Bronchial epithelial cell (primary cell): ENCODE results near the gene CHST10. TPM values are rescaled to one million over a fixed set of nuclear protein-coding genes. Genes with fewer than 3 reads are reported as not detected.
A peak's percentile ranks its signal among the peaks of the same experiment; 100 is the strongest.

Experiments used
- DNase-seq: peaks from one replicate; pipeline ENCODE4 v3.0.0-alpha.2; 2010; ENCODE audit warnings: low read depth
- FAIRE-seq: peaks from 2 replicates; lab custom pipeline; 2011; peaks lifted over from hg19 to GRCh38; lab: Jason Lieb, UNC
- H3K27me3 ChIP-seq: 2 replicates; pipeline ENCODE4 v1.5.1; 2011; ENCODE audit warnings: low read length; ENCODE audit not compliant: control insufficient read depth, insufficient read depth
- H3K36me3 ChIP-seq: 2 replicates; pipeline ENCODE4 v1.5.1; 2011; ENCODE audit warnings: low read length; ENCODE audit not compliant: control insufficient read depth, insufficient read depth
- H3K4me3 ChIP-seq: 2 replicates; pipeline ENCODE4 v1.5.1; 2011; ENCODE audit warnings: mild to moderate bottlenecking, low read depth, low read length, control low read depth
- CTCF ChIP-seq: IDR thresholded peaks from 2 replicates; pipeline ENCODE4 v1.5.1; 2011; ENCODE audit warnings: mild to moderate bottlenecking, moderate library complexity, low read length, control low read depth, inconsistent platforms; ENCODE audit not compliant: insufficient read depth, severe bottlenecking
- total RNA-seq: library from RNA; depleted of rRNA; stranded (reverse); fragments of >200 nt; gene quantifications from 2 replicates; pipeline ENCODE4 v1.2.1, GENCODE V29; 2014

CHST10 gene
- total RNA-seq, 1 donor from 2014 or later, result 2.6 TPM

- Histone ChIP-seq H3K36me3 (no peaks in the 10 kb centered on the region), H3K27me3 (no peaks in the 10 kb centered on the region), H3K4me3 (no peak overlapping the region)
- no peak for TF ChIP-seq CTCF
- DNase-seq, result peak; percentile 25
- no peak for FAIRE-seq
Observed at GRCh38 chr2:100446696-100447095, 29.2 kb upstream of the CHST10 start.

- DNase-seq (no peak), FAIRE-seq (no peak)
- no peak overlapping the region for H3K4me3 ChIP-seq
- no peaks in the 10 kb centered on the region for H3K27me3 ChIP-seq
- TF ChIP-seq CTCF, result no peak
- H3K36me3 ChIP-seq, result no peaks in the 10 kb centered on the region
Observed at GRCh38 chr2:100437751-100438150, 20.3 kb upstream of the CHST10 start.

GRCh38 chr2:100429726-100430125 is 12.3 kb upstream of the CHST10 start:
- DNase-seq (no peak), FAIRE-seq (no peak)
- TF ChIP-seq CTCF, result no peak
- Histone ChIP-seq H3K27me3 (no peaks in the 10 kb centered on the region), H3K4me3 (no peak overlapping the region), H3K36me3 (no peaks in the 10 kb centered on the region)

- TF ChIP-seq CTCF, result peak; percentile 74
- no peaks in the 10 kb centered on the region for H3K27me3 ChIP-seq
- FAIRE-seq, result no peak
- no peaks in the 10 kb centered on the region for H3K36me3 ChIP-seq
- H3K4me3 ChIP-seq, result no peak overlapping the region
- DNase-seq, result peak; percentile 57
Observed at GRCh38 chr2:100427627-100428258, 10.3 kb upstream of the CHST10 start.

GRCh38 chr2:100427111-100427510 is 9.6 kb upstream of the CHST10 start:
- no peak overlapping the region for H3K4me3 ChIP-seq
- FAIRE-seq (no peak), DNase-seq (no peak)
- H3K27me3 ChIP-seq, result no peaks in the 10 kb centered on the region
- no peaks in the 10 kb centered on the region for H3K36me3 ChIP-seq
- TF ChIP-seq CTCF, result no peak

- no peaks in the 10 kb centered on the region for H3K36me3 ChIP-seq
- H3K4me3 ChIP-seq, result no peak overlapping the region
- no peaks in the 10 kb centered on the region for H3K27me3 ChIP-seq
- FAIRE-seq (no peak), DNase-seq (no peak)
- no peak for TF ChIP-seq CTCF
Observed at GRCh38 chr2:100426384-100426720, 8.9 kb upstream of the CHST10 start.
